HCT116 (cell line): ENCODE results near the gene BBLN.
"Not testable (repeated sequence)": the region's sequence is repeated elsewhere in the genome, so short reads cannot be mapped to it uniquely, and the experiment has no call there.

ENCODE experiments used
- CEBPB ChIP-seq: IDR thresholded peaks from 2 replicates; pipeline ENCODE4 v1.6.1; 2012; ENCODE audit warnings: low read depth
- EGR1 ChIP-seq: IDR thresholded peaks from 2 replicates; pipeline ENCODE4 v1.6.1; 2012; ENCODE audit warnings: low read depth
- EZH2 ChIP-seq: fragments of 200-600 bp; sonication (generic); IDR thresholded peaks from 2 replicates; pipeline ENCODE4 v1.6.1; 2017; ENCODE audit warnings: antibody characterized with exemption, mixed run types
- EZH2phosphoT487 ChIP-seq: fragments of 200-600 bp; IDR thresholded peaks from 2 replicates; pipeline ENCODE4 v1.6.1; 2018; ENCODE audit warnings: antibody characterized with exemption, borderline replicate concordance
- FOSL1 ChIP-seq: IDR thresholded peaks from 2 replicates; pipeline ENCODE4 v1.6.1; 2012; ENCODE audit warnings: low read depth
- POLR2A ChIP-seq: IDR thresholded peaks from 2 replicates; pipeline ENCODE4 v1.7.0; 2011; ENCODE audit warnings: borderline replicate concordance; ENCODE audit not compliant: insufficient read depth, insufficient read length; ENCODE audit errors: extremely low read depth
- POLR2AphosphoS5 ChIP-seq: IDR thresholded peaks from 2 replicates; pipeline ENCODE4 v1.6.1; 2011; ENCODE audit warnings: mild to moderate bottlenecking, low read depth, low read length, moderate library complexity
- REST ChIP-seq: IDR thresholded peaks from 2 replicates; pipeline ENCODE4 v1.6.1; 2012; ENCODE audit warnings: low read depth
- TCF7L2 ChIP-seq: IDR thresholded peaks from 2 replicates; pipeline ENCODE4 v1.7.0; 2011; ENCODE audit warnings: borderline replicate concordance, inconsistent platforms; ENCODE audit not compliant: insufficient read depth, insufficient read length; ENCODE audit errors: extremely low read depth
- YY1 ChIP-seq: IDR thresholded peaks from 2 replicates; pipeline ENCODE4 v1.6.1; 2011; ENCODE audit warnings: low read length, low read depth, moderate library complexity, mild to moderate bottlenecking; ENCODE audit not compliant: insufficient replicate concordance; ENCODE audit errors: extremely low read depth
- TF ChIP-seq, protein P1 (sequence below), 3 experiments: fragments of 200-600 bp in 1 of 3; sonication (generic) in 1 of 3; IDR thresholded peaks in 2 of 3; conservative IDR thresholded peaks in 1 of 3; 2 replicates each; pipeline ENCODE4 v1.5.1; 2012 to 2017; ENCODE audit warnings: low read depth in 2 of 3, low read length in 2 of 3, antibody characterized with exemption in 1 of 3, borderline replicate concordance in 1 of 3, control low read depth in 1 of 3, mild to moderate bottlenecking in 1 of 3, mixed read lengths in 1 of 3, mixed run types in 1 of 3, moderate library complexity in 1 of 3; ENCODE audit not compliant: insufficient read depth in 1 of 3
- TF ChIP-seq, protein P2 (sequence below): IDR thresholded peaks from 2 replicates; pipeline ENCODE4 v1.6.1; 2012

- TF ChIP-seq, protein P1, sequence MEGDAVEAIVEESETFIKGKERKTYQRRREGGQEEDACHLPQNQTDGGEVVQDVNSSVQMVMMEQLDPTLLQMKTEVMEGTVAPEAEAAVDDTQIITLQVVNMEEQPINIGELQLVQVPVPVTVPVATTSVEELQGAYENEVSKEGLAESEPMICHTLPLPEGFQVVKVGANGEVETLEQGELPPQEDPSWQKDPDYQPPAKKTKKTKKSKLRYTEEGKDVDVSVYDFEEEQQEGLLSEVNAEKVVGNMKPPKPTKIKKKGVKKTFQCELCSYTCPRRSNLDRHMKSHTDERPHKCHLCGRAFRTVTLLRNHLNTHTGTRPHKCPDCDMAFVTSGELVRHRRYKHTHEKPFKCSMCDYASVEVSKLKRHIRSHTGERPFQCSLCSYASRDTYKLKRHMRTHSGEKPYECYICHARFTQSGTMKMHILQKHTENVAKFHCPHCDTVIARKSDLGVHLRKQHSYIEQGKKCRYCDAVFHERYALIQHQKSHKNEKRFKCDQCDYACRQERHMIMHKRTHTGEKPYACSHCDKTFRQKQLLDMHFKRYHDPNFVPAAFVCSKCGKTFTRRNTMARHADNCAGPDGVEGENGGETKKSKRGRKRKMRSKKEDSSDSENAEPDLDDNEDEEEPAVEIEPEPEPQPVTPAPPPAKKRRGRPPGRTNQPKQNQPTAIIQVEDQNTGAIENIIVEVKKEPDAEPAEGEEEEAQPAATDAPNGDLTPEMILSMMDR (IDR thresholded peaks at IDR 0.05 in 2 of 3, conservative IDR thresholded peaks at IDR 0.05 in 1 of 3; ENCODE audit: borderline replicate concordance in 1 of 3, insufficient read depth in 1 of 3, low read depth in 2 of 3, low read length in 2 of 3): not testable (repeated sequence)
- TF ChIP-seq CEBPB, POLR2A, EGR1, REST, FOSL1, TCF7L2, POLR2AphosphoS5, YY1, EZH2, EZH2phosphoT487: not testable (repeated sequence)
- TF ChIP-seq, protein P2, sequence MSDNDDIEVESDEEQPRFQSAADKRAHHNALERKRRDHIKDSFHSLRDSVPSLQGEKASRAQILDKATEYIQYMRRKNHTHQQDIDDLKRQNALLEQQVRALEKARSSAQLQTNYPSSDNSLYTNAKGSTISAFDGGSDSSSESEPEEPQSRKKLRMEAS: not testable (repeated sequence)
Measured at GRCh38 chr9:128131346-128131745, 28.7 kb upstream of the BBLN start.
